HepG2 (cell line): ENCODE measurements around the gene IRX4.

Source experiments
- CBX2 ChIP-seq, 2 experiments: fragments of 200-600 bp in 1 of 2; sonication (generic); formaldehyde crosslinking in 1 of 2; IDR thresholded peaks; 2 replicates each; pipeline versions ENCODE4 v1.7.0 to v1.8.1; 2018 to 2022; ENCODE audit warnings: low read depth in 2 of 2, low read length in 1 of 2, mild to moderate bottlenecking in 1 of 2, missing genetic modification reagents in 1 of 2
- CEBPG ChIP-seq: IDR thresholded peaks from 2 replicates; pipeline ENCODE4 v1.6.1; 2016
- JUN ChIP-seq: sonication (generic); formaldehyde crosslinking; IDR thresholded peaks from 2 replicates; pipeline ENCODE4 v1.4.0; 2020; ENCODE audit warnings: mild to moderate bottlenecking, missing genetic modification reagents
- SP4 ChIP-seq: sonication (generic); formaldehyde crosslinking; IDR thresholded peaks from 2 replicates; pipeline ENCODE4 v1.8.1; 2023; ENCODE audit warnings: mild to moderate bottlenecking, missing genetic modification reagents
- SUZ12 ChIP-seq: fragments of 150-350 bp; IDR thresholded peaks from 2 replicates; pipeline ENCODE4 v1.6.1; 2014; ENCODE audit warnings: low read depth, low read length
- TBP ChIP-seq: sonication (generic); formaldehyde crosslinking; IDR thresholded peaks from 2 replicates; pipeline ENCODE4 v1.5.0; 2020; ENCODE audit warnings: missing genetic modification reagents
- ZBTB20 ChIP-seq: sonication (generic); formaldehyde crosslinking; IDR thresholded peaks from 2 replicates; pipeline ENCODE4 v1.8.1; 2023; ENCODE audit warnings: missing genetic modification reagents, low read depth, mild to moderate bottlenecking, borderline replicate concordance
- ZFY ChIP-seq: sonication (generic); formaldehyde crosslinking; IDR thresholded peaks from 2 replicates; pipeline ENCODE4 v1.4.0; 2020; ENCODE audit warnings: missing genetic modification reagents
- ZNF607 ChIP-seq: sonication (generic); formaldehyde crosslinking; IDR thresholded peaks from 2 replicates; pipeline ENCODE4 v1.5.1; 2020; ENCODE audit warnings: missing genetic modification reagents, mild to moderate bottlenecking, borderline replicate concordance
- TF ChIP-seq, protein P1 (sequence below): IDR thresholded peaks from 2 replicates; pipeline ENCODE4 v1.6.1; 2018; ENCODE audit warnings: missing genetic modification reagents, mild to moderate bottlenecking, missing compliant biosample characterization
- TF ChIP-seq, protein P2 (sequence below): sonication (generic); formaldehyde crosslinking; IDR thresholded peaks from 2 replicates; pipeline ENCODE4 v1.4.0; 2020; ENCODE audit warnings: missing genetic modification reagents

DNA sequence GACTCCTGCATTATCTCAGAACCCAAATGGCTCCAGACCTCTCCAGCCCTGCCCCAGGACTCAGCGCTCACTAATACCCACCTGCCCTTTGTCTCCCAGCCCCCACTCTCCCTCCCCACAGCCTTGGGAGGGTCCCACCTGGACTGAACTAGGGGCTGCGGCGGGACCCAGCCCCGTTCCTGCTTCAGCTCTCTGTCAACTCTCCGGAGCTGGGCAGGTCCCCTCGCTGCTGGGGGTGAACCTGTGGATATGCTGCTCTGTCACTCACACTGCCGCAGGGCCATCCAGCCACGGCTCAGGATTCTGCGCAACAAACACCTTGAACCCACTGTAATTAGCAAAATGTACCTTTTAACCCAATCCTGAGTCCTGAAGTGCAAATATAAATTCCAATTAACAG, 44.7 kb downstream of the IRX4 start:
- TF ChIP-seq, protein P1, sequence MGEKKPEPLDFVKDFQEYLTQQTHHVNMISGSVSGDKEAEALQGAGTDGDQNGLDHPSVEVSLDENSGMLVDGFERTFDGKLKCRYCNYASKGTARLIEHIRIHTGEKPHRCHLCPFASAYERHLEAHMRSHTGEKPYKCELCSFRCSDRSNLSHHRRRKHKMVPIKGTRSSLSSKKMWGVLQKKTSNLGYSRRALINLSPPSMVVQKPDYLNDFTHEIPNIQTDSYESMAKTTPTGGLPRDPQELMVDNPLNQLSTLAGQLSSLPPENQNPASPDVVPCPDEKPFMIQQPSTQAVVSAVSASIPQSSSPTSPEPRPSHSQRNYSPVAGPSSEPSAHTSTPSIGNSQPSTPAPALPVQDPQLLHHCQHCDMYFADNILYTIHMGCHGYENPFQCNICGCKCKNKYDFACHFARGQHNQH (CRISPR knock-in tag): no peak
- TF ChIP-seq ZNF607 (no peak), SP4 (no peak), ZFY (no peak), ZBTB20 (CRISPR knock-in tag) (no peak), CBX2 (IDR thresholded peaks at IDR 0.05; ENCODE audit: low read depth, low read length) (no peak), CBX2 (CRISPR knock-in tag; IDR thresholded peaks at IDR 0.05; ENCODE audit: low read depth) (no peak), SUZ12 (no peak), JUN (no peak), TBP (no peak), CEBPG (CRISPR knock-in tag) (no peak)
- TF ChIP-seq, protein P2, sequence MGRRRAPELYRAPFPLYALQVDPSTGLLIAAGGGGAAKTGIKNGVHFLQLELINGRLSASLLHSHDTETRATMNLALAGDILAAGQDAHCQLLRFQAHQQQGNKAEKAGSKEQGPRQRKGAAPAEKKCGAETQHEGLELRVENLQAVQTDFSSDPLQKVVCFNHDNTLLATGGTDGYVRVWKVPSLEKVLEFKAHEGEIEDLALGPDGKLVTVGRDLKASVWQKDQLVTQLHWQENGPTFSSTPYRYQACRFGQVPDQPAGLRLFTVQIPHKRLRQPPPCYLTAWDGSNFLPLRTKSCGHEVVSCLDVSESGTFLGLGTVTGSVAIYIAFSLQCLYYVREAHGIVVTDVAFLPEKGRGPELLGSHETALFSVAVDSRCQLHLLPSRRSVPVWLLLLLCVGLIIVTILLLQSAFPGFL (CRISPR knock-in tag): no peak
